Measurements from ENCODE around the gene SURF2. TPM values are rescaled to one million over a fixed set of nuclear protein-coding genes. Genes with fewer than 3 reads are reported as not detected.

Gene SURF2
- total RNA-seq, 6 donors from 2014 or later, result 18.1 to 31.5 (median 21.7) TPM

DNA sequence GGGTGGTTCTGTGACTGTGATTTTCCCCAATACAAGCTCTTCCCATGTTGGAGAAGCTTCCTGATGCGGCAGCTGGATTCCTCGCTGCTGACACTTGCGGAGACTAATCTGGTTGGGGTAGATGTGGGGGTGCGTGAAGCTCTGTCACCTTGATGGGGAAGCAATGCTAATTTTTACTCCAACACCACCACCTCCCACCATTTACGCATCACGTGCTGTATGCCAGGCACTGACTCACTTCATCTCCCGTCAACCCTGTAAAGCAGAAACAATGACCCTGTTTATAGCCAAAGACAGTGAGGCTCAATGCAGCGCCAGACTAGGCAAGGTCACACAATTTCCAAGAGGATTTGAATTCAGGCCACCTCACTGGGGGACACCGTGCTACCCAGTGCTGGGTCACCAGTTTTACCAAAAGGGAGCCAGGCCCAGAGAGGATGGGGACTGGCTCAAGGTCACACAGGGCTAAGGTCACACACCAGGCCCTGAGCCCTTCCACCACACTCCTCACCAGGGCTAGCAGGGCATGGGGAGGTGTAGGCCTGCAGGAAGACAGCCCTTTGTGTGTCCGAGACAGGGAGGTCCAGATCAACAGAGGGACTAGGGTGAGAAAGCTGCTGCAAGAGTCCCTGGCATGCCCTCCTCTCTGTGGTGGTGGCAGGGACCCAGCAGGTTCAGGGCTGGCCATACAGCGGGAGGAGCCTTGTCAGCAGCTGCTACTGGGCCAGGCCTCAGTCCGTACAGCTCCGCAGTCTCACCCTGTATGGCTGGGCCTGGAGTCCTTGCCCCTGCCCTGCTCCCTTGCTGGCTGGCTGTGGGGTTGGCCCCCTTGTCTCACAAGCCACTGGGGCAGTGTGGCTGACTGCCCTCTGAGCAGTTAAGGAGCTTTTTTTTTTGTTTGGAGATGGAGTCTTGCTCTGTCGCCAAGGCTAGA, 23.1 kb downstream of the SURF2 start:
- H3K27ac ChIP-seq, result no peak overlapping the region
- DNase-seq (no peak), ATAC-seq (ENCODE audit: low FRiP score in 2 of 2) (no peak)
- H3K4me1 ChIP-seq, result peaks cover 1 to 14% (median 11%) of the 10 kb centered on the region in 4 donors
- H3K36me3 ChIP-seq, result no peaks in the 10 kb centered on the region
- WGBS, 2 donors, result 91 to 92% methylated on average over 12 to 14 of the region's 14 CpGs
- no peak for TF ChIP-seq EP300 (IDR thresholded peaks at IDR 0.05)
- TF ChIP-seq POLR2AphosphoS5 (IDR thresholded peaks at IDR 0.05), result no peak
- no peak for TF ChIP-seq POLR2A (IDR thresholded peaks at IDR 0.05)
- TF ChIP-seq, protein P1, sequence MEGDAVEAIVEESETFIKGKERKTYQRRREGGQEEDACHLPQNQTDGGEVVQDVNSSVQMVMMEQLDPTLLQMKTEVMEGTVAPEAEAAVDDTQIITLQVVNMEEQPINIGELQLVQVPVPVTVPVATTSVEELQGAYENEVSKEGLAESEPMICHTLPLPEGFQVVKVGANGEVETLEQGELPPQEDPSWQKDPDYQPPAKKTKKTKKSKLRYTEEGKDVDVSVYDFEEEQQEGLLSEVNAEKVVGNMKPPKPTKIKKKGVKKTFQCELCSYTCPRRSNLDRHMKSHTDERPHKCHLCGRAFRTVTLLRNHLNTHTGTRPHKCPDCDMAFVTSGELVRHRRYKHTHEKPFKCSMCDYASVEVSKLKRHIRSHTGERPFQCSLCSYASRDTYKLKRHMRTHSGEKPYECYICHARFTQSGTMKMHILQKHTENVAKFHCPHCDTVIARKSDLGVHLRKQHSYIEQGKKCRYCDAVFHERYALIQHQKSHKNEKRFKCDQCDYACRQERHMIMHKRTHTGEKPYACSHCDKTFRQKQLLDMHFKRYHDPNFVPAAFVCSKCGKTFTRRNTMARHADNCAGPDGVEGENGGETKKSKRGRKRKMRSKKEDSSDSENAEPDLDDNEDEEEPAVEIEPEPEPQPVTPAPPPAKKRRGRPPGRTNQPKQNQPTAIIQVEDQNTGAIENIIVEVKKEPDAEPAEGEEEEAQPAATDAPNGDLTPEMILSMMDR (IDR thresholded peaks at IDR 0.05), result no peak
- H3K4me3 ChIP-seq, result no peak overlapping the region
- H3K9me3 ChIP-seq, result no peaks in the 10 kb centered on the region
- no peaks in the 10 kb centered on the region for H3K27me3 ChIP-seq

- no peak overlapping the region for H3K4me3 ChIP-seq
- WGBS, 2 donors, result 85 to 87% methylated on average over 4 of the region's 4 CpGs
- TF ChIP-seq POLR2A (IDR thresholded peaks at IDR 0.05) (no peak), POLR2AphosphoS5 (IDR thresholded peaks at IDR 0.05) (no peak), EP300 (IDR thresholded peaks at IDR 0.05) (no peak)
- TF ChIP-seq, protein P1 (IDR thresholded peaks at IDR 0.05), result no peak
- no peaks in the 10 kb centered on the region for H3K27me3 ChIP-seq
- no peak for ATAC-seq (ENCODE audit: low FRiP score in 2 of 2)
- H3K9me3 ChIP-seq, result no peaks in the 10 kb centered on the region
- H3K36me3 ChIP-seq, result no peaks in the 10 kb centered on the region
- H3K27ac ChIP-seq, result no peak overlapping the region
- DNase-seq, result no peak
- H3K4me1 ChIP-seq, result peaks cover 0 to 7% (median 7%) of the 10 kb centered on the region in 4 donors
Measured at GRCh38 chr9:133380734-133381133, 24.4 kb downstream of the SURF2 start.

DNA sequence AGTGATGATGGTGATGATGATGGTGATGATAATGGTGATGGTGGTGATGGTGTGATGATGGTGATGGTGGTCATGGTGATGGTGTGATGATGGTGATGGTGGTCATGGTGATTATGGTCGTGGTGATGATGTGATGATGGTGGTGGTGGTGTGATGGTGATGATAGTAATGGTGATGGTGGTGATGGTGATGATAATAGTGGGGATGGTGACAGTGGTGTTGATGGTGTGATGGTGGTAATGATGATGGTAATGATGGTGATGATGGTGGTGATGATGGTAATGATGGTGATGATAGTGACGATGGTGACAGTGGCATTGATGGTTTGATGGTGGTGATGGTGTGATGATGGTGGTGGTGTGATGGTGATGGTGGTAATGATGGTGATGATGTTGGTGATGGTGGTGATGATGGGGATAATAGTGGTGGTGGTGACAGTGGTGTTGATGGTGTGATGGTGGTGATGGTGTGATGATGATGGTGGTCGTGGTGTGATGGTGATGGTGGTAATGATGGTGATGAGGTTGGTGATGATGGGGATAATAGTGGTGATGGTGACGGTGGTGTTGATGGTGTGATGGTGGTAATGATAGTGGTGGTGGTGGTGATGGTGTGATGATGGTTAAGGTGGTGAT, 26.3 kb downstream of the SURF2 start:
- Histone ChIP-seq H3K9me3 (no peaks in the 10 kb centered on the region), H3K4me3 (no peak overlapping the region), H3K4me1 (no peaks in the 10 kb centered on the region), H3K27ac (no peak overlapping the region), H3K36me3 (no peaks in the 10 kb centered on the region), H3K27me3 (no peaks in the 10 kb centered on the region)
- DNase-seq, result no peak
- no peak for ATAC-seq (ENCODE audit: low FRiP score in 2 of 2)
- 87 to 90% methylated on average over 4 of the region's 4 CpGs for WGBS, 2 donors
- no peak for TF ChIP-seq POLR2AphosphoS5 (IDR thresholded peaks at IDR 0.05)
- TF ChIP-seq, protein P1 (IDR thresholded peaks at IDR 0.05), result no peak
- TF ChIP-seq POLR2A (IDR thresholded peaks at IDR 0.05), result no peak
- no peak for TF ChIP-seq EP300 (IDR thresholded peaks at IDR 0.05)

DNA sequence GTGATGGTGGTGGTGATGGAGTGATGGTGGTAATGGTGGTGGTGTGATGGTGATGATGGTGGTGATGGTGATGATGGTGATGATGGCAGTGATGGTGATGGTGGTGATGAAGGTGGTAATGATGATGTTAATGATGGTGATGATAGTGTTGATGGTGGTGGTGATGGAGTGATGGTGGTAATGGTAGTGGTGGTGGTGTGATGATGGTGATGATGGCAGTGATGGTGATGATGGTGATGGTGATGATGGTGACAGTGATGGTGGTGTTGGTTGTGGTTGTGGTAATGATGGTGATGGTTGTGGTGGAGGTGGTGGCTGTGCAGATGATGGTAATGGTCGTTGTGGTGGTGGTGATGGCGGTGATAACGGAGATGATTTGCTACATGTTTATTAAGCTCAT, 27.1 kb downstream of the SURF2 start:
- Histone ChIP-seq H3K4me1 (no peaks in the 10 kb centered on the region), H3K36me3 (no peaks in the 10 kb centered on the region), H3K27me3 (no peaks in the 10 kb centered on the region), H3K9me3 (no peaks in the 10 kb centered on the region), H3K4me3 (no peak overlapping the region), H3K27ac (no peak overlapping the region)
- TF ChIP-seq EP300 (IDR thresholded peaks at IDR 0.05) (no peak), POLR2AphosphoS5 (IDR thresholded peaks at IDR 0.05) (no peak), POLR2A (IDR thresholded peaks at IDR 0.05) (no peak)
- TF ChIP-seq, protein P1 (IDR thresholded peaks at IDR 0.05), result no peak
- DNase-seq (no peak), ATAC-seq (ENCODE audit: low FRiP score in 2 of 2) (no peak)
- WGBS, 2 donors, result 88 to 93% methylated on average over 3 of the region's 3 CpGs

Data from upper lobe of left lung (tissue), 6 donors.